GM12865 (cell line): Measurements from ENCODE around the gene TRAF2.

Experiments
- DNase-seq: peaks from one replicate; pipeline ENCODE4 v3.0.0; 2010; ENCODE audit warnings: low read depth
- H3K4me3 ChIP-seq: 2 replicates; pipeline ENCODE4 v1.5.1; 2011; ENCODE audit warnings: mild to moderate bottlenecking, low read depth, low read length, control low read depth
- CTCF ChIP-seq: IDR thresholded peaks from 2 replicates; pipeline ENCODE4 v1.5.1; 2011; ENCODE audit warnings: low read length, control low read depth, low read depth, inconsistent platforms; ENCODE audit not compliant: insufficient read depth; ENCODE audit errors: missing control alignments

The TRAF2 gene

DNA sequence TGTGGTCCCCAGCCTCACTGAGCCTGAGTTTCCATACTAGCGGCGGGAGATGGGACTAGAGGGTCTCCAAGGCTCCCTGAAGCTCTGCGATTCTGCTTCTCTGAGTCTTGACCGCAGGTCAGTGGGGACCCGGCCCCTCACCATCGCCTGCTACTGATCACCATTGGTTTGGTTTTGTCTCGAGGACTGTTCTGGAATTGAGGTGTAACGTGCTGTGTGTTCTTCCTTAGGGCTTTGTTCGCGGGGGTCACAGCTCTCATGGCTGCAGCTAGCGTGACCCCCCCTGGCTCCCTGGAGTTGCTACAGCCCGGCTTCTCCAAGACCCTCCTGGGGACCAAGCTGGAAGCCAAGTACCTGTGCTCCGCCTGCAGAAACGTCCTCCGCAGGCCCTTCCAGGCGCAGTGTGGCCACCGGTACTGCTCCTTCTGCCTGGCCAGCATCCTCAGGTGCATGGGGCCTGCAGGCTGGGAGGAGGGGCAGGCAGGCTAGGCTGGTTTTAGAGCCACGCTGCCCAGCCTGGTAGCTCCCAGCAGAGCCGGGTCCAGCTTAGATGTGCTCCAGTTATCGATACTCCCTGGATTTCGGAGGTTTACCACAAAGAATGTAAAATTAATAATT is 12.3 kb downstream of the TRAF2 start:
- no peak for TF ChIP-seq CTCF
- H3K4me3 ChIP-seq, result no peak overlapping the region
- DNase-seq, result no peak

DNA sequence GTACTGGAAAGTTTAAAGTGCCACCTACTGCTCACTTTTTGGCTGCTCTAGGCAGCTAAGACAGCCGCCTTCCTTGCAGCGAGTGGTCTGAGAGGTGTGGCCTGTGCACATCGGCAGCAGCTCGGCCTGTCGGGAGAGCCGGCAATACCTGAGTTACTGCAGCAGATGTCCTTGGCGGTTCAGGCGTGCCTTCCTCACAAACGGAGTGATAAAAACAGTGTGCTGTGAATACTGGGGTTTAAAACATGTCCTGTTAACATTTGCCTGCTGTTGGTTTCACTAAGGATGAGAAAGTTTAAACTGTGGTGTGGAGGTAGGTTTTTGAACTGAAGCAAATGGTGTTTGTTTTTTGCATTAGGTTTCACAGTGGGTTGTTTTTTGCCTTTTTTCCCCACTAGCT is 12.9 kb downstream of the TRAF2 start:
- no peak overlapping the region for H3K4me3 ChIP-seq
- DNase-seq, result peak; percentile 96

GRCh38 chr9:136900556-136900955 is 14.2 kb downstream of the TRAF2 start:
- H3K4me3 ChIP-seq, result no peak overlapping the region
- TF ChIP-seq CTCF, result no peak
- no peak for DNase-seq

More for the DNA sequence above, 12.9 kb downstream of the TRAF2 start:
- peak; percentile 12 for TF ChIP-seq CTCF

DNA sequence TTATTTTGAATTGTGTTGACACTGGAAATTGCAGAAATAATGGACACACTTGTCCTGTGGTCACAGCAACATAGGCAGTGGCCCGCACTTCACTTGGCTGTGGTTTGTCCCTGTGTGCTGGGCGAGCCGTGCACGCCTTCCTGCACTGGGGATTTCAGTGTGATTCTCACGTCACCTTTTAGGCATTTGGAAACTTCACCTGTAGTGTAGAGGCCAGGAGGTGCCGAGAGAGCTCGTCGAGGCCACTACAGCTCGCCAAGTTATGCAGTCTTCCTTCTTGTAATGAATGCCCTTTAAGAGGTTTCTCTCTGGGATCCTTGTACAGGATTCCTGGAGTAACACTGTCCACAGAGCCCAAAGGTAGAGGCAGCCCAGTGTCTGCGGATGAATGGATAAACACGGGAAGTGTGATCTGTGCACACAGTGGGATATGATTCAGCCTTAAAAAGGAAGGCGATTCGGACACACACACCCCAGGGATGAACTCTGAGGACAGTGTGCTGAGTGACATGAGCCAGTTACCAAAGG is 14.7 kb downstream of the TRAF2 start:
- H3K4me3 ChIP-seq, result no peak overlapping the region
- no peak for TF ChIP-seq CTCF
- DNase-seq, result peak; percentile 22

GRCh38 chr9:136901516-136902258 is 15.4 kb downstream of the TRAF2 start:
- no peak for TF ChIP-seq CTCF
- DNase-seq, result peak; percentile 93
- H3K4me3 ChIP-seq, result peak overlapping the region; percentile 56

DNA sequence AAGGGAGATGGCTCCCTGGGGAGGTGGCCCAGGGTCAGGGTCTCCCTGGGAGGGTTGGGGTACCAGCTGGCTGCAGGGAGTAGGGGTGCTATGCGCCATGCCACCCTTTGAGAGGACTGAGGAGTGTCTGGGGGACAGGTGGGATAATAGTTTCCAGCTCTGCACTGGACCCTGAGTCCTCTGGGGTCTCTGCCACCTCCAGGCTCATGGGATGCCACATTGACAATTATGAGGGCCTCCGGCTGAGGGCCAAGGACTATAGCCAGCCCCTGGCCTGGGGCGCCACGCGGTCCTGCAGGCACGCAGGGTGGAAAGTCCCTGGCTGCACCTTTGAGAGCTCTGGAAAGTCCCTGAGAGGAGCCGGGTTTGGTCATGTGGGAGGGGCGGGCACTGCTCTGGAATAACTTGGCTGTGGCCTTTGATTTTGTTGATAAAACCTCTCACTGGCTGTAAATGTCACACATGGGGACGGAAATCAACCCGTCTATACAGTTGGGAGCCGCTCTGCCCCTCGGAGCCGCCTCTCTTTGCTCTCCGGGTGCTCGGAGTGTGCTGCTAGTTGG is 16.0 kb downstream of the TRAF2 start:
- DNase-seq, result peak; percentile 94
- TF ChIP-seq CTCF, result no peak
- H3K4me3 ChIP-seq, result peak overlapping the region; percentile 56
